Activated CD8-positive, alpha-beta memory T cell treated with anti-CD3 and anti-CD28 coated beads for 36 hours (primary cell): ENCODE measurements around the gene SEC22B. TPM values are rescaled to one million over a fixed set of nuclear protein-coding genes. Genes with fewer than 3 reads are reported as not detected.
"Not testable (repeated sequence)": the region's sequence is repeated elsewhere in the genome, so short reads cannot be mapped to it uniquely, and the experiment has no call there.

ENCODE experiments used
- CTCF ChIA-PET: fragments of 350-600 bp; sonication (Branson Sonifier 250); formaldehyde crosslinking; loops from one replicate; lab custom pipeline; 2021; ENCODE audit warnings: antibody characterized with exemption; lab: Charles Lee
- POLR2A ChIA-PET: fragments of 350-600 bp; sonication (Branson Sonifier 250); formaldehyde crosslinking; loops from one replicate; lab custom pipeline; 2021; ENCODE audit warnings: antibody characterized with exemption; lab: Charles Lee
- total RNA-seq, 2 experiments: library from RNA; stranded (reverse); gene quantifications; one replicate each; pipeline ENCODE4 v1.2.3, GENCODE V29; 2021

Gene SEC22B
- 10 to 100 TPM; 20.1 to 21.4 TPM for total RNA-seq

DNA sequence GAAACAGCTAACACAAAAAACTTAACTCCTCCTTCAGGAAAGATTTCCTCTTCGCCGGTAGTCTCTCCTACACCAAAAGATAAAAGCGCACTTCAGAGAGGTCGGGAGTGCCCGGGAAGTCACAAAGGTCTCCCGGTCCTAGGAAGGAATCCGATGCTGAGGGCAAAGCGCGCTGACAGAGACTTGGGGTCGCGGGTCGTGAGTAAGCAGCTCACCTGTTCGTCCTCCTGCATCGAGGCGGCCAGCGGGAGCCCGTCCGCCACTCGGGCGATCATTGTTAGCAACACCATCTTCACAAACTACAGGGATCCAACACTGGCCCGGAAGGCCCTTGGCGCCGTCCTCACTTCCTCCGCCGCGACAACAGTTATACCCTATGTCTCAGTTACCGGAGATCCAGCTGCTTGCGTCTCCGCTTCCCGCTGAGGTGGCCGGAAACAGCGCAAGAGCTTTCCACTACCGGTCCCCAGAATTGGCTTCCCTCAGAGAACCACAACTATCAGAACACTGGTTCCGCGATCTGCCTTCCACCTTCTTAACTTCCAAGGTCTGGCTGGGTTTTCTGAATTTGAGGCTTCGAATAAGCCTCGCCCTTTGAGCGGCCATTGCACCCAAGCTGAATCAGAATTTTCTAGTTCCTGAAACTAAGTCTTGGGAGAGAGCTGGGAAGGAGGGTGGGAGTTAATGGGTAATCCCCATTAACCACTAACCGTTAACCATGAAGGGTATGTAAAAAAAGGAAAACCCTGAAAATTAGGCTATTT lies at the start of gene SEC22B:
Gene SEC22B, minus strand, starts transcription at position 429 of the 764 bp plus-strand sequence. Its CDS starts 139 bp downstream, at position 290.
- ChIA-PET POLR2A (no interaction called here), CTCF (no interaction called here)

DNA sequence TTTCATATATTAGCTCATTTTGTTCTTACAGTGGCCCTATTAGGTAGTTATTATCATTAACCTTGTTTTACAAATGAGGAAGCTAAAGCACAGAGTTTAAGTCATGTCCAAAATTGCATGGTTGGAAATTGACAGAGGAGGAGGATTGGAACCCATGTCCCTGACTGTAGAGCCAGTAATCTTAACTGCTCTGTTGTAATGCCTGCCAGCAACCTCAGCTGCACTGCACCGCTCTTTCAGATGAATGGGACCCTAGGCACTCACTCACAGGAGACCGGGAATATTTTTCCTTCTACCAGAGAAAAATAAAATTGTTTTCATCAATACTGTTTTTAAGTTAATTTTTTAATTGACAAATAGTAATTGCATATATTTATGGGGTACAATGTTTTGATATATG lies 41.6 kb upstream of the SEC22B start:
- CTCF ChIA-PET, POLR2A ChIA-PET: not testable (repeated sequence)

DNA sequence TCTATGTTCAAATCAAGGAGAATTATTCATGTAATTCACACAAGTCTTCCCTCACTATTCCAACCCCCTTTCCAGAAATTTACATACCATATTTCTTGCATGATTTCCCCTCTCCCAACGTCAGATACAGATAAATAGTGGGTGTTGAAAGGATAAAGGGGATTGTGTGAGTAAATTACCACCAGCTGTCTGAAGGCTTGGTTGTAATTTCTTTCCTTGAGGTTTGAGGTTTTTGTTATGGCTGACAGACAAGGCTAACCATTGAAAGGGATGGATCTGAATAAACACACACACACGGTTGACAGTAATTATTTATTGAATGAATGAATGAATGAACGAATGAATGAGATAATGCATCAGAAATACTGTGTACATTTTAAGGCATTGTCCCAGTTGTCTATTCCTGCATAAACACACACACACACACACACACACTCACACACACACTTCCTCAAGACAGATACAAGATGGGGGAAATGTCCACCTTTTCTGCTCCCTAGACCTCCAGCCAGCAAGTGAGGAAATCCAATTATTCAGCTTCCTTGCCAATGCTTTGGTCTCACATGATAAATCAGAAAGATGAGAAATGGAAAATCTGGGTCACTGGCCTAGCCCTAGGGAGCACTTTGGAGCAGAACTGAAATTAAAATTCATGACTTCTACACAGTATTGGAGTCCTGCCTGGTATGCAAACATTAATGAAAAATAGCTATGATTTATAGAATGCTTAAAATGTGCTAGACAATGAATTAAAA lies 41.0 kb upstream of the SEC22B start:
- CTCF ChIA-PET: not testable (repeated sequence)

DNA sequence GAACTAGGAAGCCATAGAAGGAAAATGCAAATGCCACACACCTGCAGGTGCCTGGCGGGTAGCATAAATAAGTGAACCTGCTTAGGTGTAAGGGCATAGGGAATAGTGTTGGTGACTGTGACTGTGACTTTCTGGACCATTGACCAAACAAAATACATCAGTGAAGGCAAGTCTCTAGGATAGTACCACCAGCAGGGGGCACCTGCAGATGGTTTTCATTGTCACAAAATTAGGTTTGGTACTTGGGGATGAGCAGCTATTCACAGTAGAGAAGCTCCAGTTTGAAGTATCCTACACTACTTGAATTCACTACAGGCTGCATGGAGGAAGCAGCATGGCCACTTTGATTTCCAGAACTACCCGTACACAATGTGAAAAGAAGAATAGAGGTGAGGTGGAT lies 37.3 kb upstream of the SEC22B start:
- CTCF ChIA-PET: not testable (repeated sequence)

More for the DNA sequence above, 41.0 kb upstream of the SEC22B start:
- POLR2A ChIA-PET: not testable (repeated sequence)

DNA sequence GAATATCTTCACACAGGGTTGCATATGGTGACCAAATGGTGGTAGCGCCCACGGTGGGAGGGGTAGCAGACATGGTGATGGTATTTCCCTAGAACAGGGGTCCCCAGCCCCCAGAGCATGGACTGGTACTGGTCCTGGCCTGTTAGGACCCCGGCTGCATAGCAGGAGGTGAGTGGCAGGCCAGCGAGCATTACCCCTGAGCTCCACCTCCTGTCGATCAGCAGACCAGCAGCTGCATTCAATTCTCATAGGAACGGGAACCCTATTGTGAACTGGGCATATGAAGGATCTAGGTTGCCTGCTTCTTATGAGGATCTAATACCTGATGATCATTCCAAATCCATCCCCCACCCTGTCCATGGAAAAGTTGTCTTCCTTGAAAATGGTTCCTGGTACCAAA lies 34.4 kb upstream of the SEC22B start:
- POLR2A ChIA-PET, CTCF ChIA-PET: not testable (repeated sequence)

More for the DNA sequence above, 37.3 kb upstream of the SEC22B start:
- POLR2A ChIA-PET: not testable (repeated sequence)

DNA sequence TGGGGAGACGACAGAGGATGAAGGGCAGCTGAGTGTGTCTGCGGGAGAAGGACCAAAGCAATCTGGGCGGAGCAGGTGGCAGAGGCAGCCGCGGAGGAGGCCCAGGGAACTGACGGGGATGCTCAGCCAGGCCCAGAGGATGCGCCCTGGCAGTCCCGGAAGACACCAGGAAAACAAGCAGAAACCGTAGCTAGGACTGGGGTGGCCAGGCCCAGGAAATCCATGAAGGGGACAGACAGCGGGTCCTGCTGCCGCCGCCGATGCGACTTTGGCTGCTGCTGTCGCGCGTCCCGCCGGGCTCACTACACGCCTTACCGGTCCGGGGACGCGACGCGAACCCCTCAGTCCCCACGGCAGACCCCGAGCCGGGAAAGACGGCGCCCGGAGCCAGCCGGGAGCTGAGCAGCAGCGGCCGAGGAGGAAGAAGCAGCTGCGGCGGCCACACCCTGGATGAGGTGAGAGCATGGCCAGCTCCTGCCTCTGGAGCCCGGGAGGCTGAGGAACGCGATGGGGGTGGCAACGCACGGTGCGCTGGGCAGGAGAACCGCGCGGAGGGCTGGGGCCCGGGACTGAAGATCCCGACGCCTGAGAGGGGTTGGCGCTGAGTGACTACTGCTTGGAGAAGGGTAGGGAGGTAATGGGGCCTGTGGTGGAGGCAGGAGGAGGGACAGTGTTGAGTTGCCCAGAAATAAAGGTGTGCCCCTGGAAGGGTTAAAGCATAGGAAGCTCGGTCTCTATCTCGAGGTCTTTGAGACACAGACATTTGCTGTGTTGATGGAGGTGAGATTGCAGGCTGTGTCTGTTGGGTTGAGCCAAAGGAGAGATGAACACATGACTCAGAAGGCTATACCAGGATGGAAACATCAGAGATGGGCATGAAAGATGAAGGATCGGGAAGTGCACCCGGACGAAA lies 20.8 kb upstream of the SEC22B start:
- POLR2A ChIA-PET: not testable (repeated sequence)

DNA sequence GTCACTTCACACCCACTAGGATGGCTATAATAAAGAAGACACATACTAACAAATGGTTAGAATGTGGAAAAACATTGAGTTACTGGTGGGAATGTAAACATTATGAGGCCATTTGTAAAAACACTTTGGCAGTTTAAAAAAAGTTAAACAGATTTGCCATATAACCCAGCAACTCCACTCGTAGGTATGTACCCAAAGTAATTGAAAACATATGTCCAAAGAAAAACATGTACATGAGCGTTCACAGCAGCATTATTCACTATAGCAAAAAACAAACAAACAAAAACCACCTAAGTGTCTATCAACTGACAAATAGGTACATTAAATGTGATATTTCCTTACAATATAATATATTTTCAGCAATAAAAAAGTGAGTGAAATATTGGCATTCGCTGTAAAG lies 12.3 kb upstream of the SEC22B start:
- POLR2A ChIA-PET, CTCF ChIA-PET: not testable (repeated sequence)

More for the DNA sequence above, 20.8 kb upstream of the SEC22B start:
- CTCF ChIA-PET: not testable (repeated sequence)

DNA sequence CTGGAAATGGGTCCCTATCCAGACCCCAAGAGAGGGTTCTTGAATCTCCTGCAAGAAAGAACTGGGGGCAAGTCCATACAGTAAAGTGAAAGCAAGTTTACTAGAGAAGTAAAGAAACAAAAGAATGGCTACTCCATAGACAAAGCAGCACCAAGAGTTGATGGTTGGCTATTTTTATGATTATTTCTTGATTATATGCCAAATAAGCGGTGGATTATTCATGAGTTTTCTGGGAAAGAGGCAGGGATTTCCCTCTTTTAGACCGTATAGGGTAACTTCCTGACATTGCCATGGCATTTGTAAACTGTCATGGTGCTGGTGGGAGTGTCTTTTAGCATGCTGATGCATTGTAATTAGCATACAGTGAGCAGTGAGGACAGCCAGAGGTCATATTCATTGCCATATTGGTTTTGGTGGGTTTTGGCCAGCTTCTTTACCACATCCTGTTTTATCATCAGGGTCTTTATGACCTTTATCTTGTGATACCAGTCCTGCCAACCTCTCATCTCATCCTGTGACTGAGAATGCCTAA lies 5.9 kb upstream of the SEC22B start:
- POLR2A ChIA-PET, CTCF ChIA-PET: not testable (repeated sequence)

DNA sequence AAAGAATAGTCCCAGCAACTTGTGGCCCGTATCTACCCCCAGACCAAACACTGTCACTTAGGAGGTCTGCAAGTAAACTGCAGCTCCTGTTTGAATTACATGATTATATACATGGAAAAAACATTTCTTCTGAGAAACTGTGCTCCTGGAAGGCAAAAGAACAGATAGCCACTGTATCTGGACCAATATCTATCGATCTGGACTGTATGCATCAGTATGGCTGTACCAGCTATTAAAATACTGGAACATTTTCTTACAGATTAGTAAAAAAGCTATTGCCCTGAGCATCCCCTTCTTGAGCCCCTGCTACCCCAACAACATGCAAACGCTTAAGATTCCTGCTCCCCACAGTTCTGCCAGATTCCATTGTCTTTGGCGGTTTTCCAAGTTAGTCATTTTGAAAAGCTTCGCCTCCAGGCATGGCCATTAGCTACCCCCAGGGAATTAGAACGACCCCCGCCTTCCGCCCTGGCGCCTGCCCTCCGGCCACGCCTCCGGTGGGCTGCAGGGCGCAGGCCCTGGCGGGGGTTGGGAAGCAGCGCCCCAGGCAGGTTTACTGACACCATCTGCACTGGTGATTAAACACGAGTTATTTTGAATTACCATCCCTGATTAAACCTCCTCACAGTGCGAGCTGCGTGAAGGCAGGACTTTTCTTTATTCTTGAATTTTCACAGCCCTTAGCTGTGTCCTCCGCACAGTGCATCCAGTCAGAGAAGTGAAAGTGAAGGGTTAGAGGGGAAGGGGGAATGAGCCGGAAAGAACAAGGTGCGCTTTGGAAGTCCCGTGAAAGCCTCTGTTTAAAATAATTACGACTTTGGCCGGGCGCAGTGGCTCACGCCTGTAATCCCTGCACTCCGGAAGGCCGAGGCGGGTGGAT lies 3.7 kb upstream of the SEC22B start:
- POLR2A ChIA-PET, CTCF ChIA-PET: not testable (repeated sequence)

DNA sequence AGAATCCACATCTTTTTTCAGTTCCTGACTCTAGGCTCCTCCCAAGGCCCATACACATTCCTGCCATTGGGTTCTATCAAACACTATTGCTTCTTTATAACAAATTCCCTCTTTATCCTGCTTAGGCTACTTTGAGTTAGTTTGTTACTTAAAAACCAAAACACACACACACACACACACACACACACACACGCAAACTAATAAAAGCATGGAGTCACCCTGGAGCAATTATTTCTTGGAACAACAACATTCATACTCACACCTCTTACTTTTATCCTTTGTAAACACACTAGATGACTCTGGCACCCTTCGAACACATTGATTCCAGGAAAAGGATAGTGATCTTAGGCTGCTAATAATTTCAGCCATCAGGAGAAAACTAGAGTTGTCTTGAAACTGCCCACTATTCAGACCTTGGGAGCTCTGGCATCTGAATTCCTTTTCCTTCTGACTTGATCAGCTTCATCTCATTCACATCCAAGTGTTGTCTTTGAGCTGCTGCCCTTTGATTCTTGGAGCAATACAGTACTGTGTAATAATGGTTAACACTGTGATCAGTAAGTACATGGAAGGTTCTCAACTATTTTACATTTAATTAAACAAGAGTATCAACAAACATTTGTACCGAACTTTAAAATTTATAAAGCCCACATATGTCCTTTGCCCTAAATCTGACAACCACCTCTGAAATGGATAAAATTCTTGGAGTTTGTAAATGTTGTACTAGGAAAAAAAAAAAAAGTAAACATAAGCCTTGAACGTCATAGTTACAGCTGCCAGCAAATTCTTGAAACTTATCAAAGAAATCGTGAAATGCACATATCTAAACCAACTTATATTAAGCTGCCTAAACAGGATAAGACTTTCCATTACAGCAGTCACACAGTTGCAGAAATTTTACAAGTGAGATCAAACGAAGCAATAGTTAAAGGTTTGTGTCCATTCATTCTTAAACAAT lies 2.8 kb upstream of the SEC22B start:
- ChIA-PET CTCF (no interaction called here), POLR2A (no interaction called here)

DNA sequence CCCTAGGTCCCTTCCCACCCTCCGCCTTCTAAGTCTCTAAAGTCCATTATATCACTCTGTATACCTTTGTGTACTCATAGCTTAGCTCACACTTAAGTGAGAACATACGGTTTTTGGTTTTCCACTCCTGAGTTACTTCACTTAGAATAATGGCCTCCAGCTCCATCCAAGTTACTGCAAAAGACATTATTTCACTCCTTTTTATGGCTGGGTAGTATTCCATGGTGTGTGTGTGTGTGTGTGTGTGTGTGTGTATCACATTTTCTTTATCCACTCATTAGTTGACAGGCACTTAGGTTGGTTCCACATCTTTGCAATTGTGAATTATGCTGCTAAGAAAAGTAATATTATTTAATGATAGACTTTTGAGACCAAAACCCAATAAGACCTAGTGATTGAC lies 1.7 kb upstream of the SEC22B start:
- POLR2A ChIA-PET, CTCF ChIA-PET: not testable (repeated sequence)

DNA sequence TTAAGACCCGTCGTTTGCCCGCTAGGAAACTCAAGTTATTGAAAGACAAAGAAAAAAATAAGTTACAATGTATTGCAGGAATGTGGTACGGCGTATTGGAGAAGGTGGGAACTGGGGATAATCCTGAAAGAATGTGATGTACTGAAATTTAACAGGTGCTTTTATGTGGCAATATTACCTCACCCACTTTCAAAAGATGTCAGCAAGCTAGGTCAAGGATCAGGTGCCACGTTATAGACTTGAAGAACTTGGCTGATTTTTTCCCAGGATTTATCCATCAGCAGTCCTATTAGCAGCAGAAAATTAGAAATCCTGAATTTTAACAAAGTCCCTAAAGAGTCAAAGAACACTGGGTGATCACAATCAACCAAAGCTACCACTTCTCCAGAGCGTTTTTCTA lies 632 bp downstream of the SEC22B start:
- POLR2A ChIA-PET, CTCF ChIA-PET: not testable (repeated sequence)

DNA sequence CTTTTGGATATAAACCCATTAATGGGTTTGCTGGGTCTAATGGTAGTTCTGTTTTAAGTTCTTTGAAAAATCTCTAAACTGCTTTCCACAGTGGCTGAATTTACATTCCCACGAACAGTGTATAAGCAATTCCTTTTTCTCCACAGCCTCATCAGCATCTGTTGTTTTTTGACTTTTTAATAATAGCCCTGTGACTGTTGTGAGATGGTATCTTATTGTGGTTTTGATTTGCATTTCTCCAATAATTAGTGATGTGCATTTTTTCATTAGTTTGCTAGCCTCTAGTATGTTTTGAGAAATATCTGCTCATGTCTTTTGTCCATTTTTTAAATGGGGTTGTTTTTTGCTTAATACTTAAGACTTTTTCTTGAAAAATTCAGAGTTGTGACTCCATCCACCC lies 11.6 kb downstream of the SEC22B start:
- CTCF ChIA-PET, POLR2A ChIA-PET: not testable (repeated sequence)

DNA sequence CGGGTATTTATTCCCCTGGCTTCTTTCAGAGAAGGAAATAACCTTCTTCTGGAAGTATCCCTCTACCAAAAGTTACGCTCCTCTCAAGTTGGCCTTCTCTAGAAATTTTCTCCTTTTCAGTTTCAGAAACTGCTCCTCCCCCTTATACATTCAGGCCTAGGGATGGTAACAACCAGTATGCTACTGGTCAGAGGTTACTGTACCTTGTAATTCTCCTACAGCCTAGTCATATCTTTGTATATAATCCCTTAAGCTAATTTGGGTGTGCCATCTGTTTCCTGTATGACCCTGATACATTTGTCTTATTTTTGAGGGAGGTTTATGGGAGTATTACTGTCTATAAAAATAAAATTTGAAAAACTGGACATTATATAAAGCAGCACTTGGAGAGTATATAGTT lies 14.3 kb downstream of the SEC22B start:
- CTCF ChIA-PET, POLR2A ChIA-PET: not testable (repeated sequence)

DNA sequence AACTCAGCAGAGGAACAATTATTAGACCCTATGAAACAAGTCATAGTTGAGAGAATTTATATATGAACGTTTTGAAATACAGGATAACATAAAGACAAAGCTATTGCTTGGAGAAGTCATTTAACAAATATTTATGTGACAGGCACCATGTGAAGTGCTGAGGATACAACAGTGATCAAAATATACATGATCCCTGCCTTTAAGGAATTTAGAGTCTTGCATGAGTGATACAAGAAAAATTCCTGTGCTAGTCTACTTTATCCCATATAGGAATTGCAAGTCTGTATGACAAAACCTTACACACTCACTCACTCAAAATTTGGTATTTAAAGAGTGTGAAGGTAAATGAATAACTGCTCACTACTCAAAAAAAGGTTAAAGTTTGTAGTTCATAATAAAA lies 17.8 kb downstream of the SEC22B start:
- POLR2A ChIA-PET, CTCF ChIA-PET: not testable (repeated sequence)

DNA sequence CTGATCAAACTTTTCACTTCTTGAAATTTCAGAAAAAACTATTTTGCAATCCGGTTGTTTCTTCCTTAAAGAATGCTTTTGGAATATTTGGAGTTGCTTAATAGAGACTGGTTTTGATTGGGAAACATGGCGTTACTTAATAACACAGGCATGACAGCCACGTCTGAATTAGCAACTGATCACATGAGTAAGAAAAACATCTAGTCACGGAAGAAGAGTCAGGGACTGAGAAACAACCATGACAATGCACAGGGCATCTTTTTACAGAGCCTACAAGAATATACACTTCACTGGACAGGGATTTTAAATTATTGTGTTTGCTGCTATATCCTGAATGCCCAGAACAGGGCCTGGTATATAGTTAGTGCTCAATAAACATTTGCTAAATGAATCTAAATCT lies 18.2 kb downstream of the SEC22B start:
- CTCF ChIA-PET, POLR2A ChIA-PET: not testable (repeated sequence)

DNA sequence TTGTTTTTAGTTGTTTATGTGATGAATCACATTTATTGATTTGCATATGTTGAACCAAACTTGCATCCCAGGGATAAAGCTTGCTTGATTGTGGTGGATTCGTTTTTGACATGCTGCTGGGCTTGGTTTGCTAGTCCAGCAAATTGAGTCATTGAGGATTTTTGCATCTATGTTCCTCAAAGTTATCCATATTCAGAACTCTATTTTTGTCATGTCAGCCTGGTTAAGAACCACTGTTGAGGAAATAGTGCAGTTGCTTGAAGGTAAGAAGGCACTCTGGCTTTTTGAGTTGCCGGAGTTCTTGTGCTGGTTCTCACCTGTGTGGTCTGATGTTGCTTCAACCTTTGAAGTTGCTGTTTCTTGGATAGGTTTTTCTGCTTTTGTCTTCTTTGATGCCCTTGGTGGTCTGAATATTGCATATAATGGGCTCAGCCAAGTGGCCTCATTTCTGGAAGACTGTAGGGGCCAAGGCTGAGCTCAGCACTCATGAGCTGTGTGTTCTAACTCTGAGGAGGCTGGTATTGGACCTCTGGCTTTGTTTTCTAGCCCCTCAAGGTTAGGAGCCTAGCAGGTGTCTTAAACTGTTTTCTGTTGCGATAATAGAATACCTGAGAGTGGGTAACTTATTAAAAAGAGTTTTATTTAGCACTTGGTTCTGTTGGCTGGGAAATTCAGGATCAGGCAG lies 26.0 kb downstream of the SEC22B start:
- POLR2A ChIA-PET, CTCF ChIA-PET: not testable (repeated sequence)
